ENCODE data around the gene CBFA2T2.
A peak's percentile ranks its signal among the peaks of the same experiment; 100 is the strongest.

Gene CBFA2T2

DNA sequence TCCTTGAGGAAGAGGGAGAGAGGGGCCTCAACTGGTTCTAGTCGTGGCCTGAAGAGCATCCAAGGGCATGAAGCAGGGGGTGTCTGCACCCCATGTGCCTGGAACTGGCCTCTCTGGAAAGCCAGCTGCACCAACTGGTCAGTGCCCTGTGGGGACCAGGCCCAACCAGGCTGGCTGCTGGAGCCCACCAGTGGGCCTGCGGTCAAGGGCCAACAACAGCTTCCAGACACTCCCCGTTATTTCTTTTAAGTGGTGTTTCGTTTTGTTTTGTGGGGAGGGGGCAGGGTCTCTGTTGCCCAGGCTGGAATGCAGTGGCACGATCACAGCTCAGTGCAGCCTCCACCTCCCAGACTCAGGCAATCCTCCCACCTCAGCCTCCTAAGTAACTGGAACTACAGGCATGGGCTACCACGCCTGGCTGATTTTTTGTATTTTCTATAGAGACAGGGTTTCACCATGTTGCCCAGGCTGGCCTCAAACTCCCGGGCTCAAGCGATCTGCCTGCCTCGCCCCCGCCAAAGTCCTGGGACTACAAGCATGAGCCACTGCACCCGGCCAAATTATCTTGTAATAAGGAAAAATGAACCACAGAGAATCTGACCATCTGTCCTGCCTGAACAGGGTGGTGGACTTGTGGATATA is 160.3 kb downstream of the CBFA2T2 start:
- Histone ChIP-seq H3K4me2 (no peak overlapping the region), H3K9me3 (replicated peaks in 1 of 11) (no peaks in the 10 kb centered on the region), H3K27ac (no peak overlapping the region), H3K4me1 (peaks cover 6 to 26% (median 20%) of the 10 kb centered on the region in 10 experiments; a peak in 17 of 20 replicates), H3K4me3 (no peak overlapping the region), H3K9ac (no peak overlapping the region), H4K20me1 (peaks cover 0 to 45% (median 7%) of the 10 kb centered on the region in 11 experiments; a peak in 9 of 22 replicates), H3K27me3 (no peaks in the 10 kb centered on the region), H3K36me3 (peaks cover 6 to 30% (median 12%) of the 10 kb centered on the region in 11 experiments)
- no peak for TF ChIP-seq Cebpa-rat (IDR thresholded peaks at IDR 0.05)

DNA sequence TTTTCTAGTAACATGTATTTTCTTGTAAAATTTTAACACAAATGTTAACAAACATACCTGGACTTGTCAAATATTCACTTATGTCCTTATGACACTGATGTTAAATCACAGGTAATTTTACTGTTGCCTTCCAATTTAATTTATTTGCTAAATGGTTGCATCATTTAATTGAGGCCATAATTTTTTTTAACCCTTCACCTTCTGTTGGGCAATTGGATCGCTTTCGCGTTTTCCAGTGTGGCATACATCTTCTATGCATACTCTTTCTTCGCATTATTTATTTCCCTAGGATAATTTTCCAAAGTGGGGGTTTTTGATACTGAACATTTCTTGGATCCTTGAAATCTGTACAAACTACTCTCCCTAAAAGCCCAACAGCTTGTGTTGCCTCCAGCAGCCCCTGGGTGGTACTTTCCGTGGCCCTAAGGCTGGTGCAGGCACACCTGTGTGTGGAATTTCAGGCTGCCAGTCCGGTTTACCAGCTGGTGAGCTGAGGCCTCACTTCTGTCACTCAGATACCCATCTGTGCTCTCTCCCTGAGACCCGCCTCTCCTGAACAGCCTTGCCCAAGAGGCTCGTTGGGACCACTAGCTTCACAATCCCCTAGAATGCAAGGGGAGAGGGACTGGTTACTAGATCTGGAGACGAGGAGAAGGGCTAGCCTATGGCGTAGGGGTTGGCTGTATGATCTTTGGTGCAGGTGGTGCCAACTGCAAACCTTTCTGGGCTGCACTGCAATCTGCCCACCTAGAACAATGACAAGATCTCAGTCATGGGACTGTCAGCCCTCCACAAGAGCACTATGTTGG is 161.1 kb downstream of the CBFA2T2 start:
- H3K27ac ChIP-seq = no peak overlapping the region
- H3K27me3 ChIP-seq = no peaks in the 10 kb centered on the region
- peaks cover 0 to 45% (median 7%) of the 10 kb centered on the region in 11 experiments; a peak in 9 of 22 replicates for H4K20me1 ChIP-seq
- no peak overlapping the region for H3K9ac ChIP-seq
- H3K4me2 ChIP-seq = no peak overlapping the region
- peaks cover 0 to 22% (median 5%) of the 10 kb centered on the region in 11 experiments; a peak in 13 of 22 replicates for H3K36me3 ChIP-seq
- H3K9me3 ChIP-seq (replicated peaks in 1 of 11) = no peaks in the 10 kb centered on the region
- no peak overlapping the region for H3K4me3 ChIP-seq
- TF ChIP-seq Cebpa-rat (IDR thresholded peaks at IDR 0.05) = no peak
- peaks cover 6 to 26% (median 20%) of the 10 kb centered on the region in 10 experiments; a peak in 17 of 20 replicates for H3K4me1 ChIP-seq

DNA sequence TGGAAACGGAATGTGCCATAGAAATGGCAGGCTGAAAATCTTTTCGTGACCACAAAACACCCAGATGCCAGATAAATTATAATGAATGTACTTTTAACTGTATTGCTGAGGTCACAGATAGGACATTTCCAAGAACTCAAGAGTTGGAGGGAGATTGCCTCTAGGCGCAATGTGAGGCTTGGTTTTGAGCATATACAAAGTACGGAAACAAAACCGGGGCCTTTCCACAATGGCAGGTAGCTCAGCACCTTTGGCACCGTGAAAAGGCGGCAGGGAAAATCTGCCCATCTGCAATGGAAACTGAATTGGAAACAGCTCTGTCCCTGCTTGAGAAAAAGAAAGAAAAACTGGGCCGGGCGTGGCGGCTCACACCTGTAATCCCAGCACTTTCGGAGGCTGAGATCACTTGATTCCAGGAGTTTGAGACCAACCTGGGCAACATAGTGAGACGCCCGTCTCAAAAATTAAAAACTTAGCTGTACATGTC is 161.7 kb downstream of the CBFA2T2 start:
- no peak overlapping the region for H3K4me2 ChIP-seq
- H3K36me3 ChIP-seq = peaks cover 0 to 16% (median 2%) of the 10 kb centered on the region in 11 experiments; a peak in 7 of 22 replicates
- no peak overlapping the region for H3K9ac ChIP-seq
- H3K27ac ChIP-seq = no peak overlapping the region
- H3K27me3 ChIP-seq = no peaks in the 10 kb centered on the region
- TF ChIP-seq Cebpa-rat (IDR thresholded peaks at IDR 0.05) = no peak
- no peak overlapping the region for H3K4me3 ChIP-seq
- peaks cover 0 to 45% (median 7%) of the 10 kb centered on the region in 11 experiments; a peak in 9 of 22 replicates for H4K20me1 ChIP-seq
- peaks cover 6 to 26% (median 20%) of the 10 kb centered on the region in 10 experiments; a peak in 17 of 20 replicates for H3K4me1 ChIP-seq
- H3K9me3 ChIP-seq (replicated peaks in 1 of 11) = no peaks in the 10 kb centered on the region

DNA sequence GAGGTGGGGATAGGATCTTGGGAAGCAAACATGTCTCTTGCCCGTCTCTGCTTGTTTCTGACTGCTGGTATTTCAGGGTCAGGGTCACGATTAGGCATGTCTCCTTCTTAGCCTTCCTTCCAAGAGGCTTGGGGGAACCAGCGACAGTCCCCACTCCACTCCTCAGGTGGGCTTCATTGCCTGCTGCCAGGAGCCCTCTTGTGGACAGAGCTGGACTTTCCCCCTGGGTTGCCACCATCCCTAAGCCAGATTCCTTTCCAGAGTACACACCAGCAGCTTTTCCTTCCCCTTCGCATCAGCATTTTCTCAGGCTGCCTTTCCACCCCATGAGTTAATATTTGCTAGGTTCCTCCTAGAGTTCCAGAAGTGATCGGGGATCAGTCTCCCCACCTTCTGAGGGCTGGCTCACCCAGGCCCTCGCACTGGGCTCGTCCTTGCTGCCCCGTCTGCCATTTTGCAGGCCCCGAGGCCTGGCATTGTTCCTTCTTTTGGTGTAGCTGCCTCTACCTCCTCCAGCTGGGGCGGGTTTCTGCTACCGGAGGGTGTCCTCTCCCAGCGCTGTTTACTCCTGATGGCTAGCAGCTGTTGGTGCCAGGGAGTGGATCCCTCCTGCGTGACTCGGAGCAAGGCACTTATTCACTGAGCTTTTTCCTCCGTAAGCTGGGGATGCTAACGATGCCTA is 163.5 kb downstream of the CBFA2T2 start:
- Histone ChIP-seq H3K9ac (no peak overlapping the region), H3K36me3 (peaks cover 0 to 18% (median 4%) of the 10 kb centered on the region in 11 experiments; a peak in 10 of 22 replicates), H3K9me3 (replicated peaks in 1 of 11) (no peaks in the 10 kb centered on the region), H4K20me1 (peaks cover 0 to 50% (median 2%) of the 10 kb centered on the region in 11 experiments; a peak in 8 of 22 replicates), H3K4me2 (peak overlapping the region in 1 of 11 experiments; percentile 20; a peak in 1 of 22 replicates), H3K27ac (no peak overlapping the region), H3K4me3 (no peak overlapping the region), H3K4me1 (peaks cover 4 to 13% (median 8%) of the 10 kb centered on the region in 10 experiments; a peak in 16 of 20 replicates), H3K27me3 (no peaks in the 10 kb centered on the region)
- TF ChIP-seq Cebpa-rat (IDR thresholded peaks at IDR 0.05) = no peak

DNA sequence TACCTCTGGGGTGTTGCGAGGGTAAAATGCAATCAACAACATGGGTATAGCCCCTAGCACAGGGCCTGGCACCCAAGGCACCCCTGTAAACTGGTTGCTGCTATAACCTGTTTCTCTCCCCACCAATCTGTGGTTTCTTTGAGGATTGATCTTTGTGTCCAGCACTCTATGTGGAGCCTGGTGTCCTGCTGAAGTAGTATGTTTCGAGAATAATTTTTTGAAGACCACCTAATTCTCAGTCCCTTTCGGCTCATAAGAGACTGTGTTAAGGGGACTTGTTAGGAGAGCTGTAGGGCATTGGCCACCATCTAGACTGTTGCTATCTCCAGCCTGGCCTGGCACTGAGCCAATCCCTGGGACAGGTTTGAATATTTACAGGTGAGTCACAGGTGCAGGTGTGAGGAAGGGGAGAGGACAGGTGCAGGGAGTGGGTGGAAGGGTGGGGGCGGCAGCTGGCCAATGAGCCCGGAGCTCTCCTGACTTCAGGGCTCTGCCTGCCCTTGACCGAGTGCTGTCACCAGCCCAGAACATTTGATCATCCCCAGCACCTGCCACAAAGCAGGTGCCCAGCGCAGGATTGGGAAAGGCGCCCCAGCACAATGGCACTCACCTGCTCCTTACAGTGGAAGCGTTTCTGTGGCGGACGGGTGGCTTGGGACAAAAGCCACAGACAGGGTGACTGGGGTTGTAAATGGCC is 164.2 kb downstream of the CBFA2T2 start:
- no peak overlapping the region for H3K27ac ChIP-seq
- TF ChIP-seq Cebpa-rat (IDR thresholded peaks at IDR 0.05) = no peak
- no peak overlapping the region for H3K9ac ChIP-seq
- no peaks in the 10 kb centered on the region for H3K9me3 ChIP-seq (replicated peaks in 1 of 11)
- H4K20me1 ChIP-seq = peaks cover 0 to 46% (median 0%) of the 10 kb centered on the region in 11 experiments; a peak in 6 of 22 replicates
- peaks cover 0 to 22% (median 7%) of the 10 kb centered on the region in 11 experiments; a peak in 10 of 22 replicates for H3K36me3 ChIP-seq
- H3K4me3 ChIP-seq = no peak overlapping the region
- no peaks in the 10 kb centered on the region for H3K27me3 ChIP-seq
- no peak overlapping the region for H3K4me2 ChIP-seq
- H3K4me1 ChIP-seq = peaks cover 0 to 8% (median 4%) of the 10 kb centered on the region in 10 experiments; a peak in 10 of 20 replicates

DNA sequence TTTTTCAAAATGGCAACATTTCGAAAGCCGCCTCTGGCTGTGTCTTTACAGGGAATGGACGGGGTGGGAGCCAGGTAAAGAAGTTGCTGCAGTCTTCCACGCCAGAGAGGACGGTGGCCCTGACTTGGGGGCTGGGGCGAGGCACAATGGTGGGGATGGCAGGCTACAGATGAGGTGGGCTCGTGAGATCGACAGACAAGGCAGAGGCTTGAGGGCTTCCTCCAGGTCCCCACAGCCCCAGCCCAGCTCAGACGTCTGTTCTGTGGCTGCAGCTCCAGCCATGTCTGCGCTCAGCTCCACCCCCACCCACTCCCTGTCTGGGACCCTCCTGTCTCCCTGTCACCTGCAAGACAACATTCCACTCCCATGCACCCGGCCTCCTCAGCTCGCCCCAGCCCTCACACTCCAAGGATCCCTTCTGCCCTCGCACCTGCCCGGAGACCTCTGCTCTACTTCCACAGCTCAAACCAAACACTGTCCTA is 164.8 kb downstream of the CBFA2T2 start:
- Histone ChIP-seq H3K9ac (no peak overlapping the region), H3K9me3 (replicated peaks in 1 of 11) (no peaks in the 10 kb centered on the region), H3K4me1 (peaks cover 0 to 8% (median 2%) of the 10 kb centered on the region in 10 experiments; a peak in 11 of 20 replicates), H3K4me3 (no peak overlapping the region), H3K36me3 (peaks cover 4 to 29% (median 14%) of the 10 kb centered on the region in 11 experiments; a peak in 12 of 22 replicates), H3K27ac (no peak overlapping the region), H3K27me3 (no peaks in the 10 kb centered on the region), H3K4me2 (no peak overlapping the region), H4K20me1 (peaks cover 0 to 47% (median 0%) of the 10 kb centered on the region in 11 experiments; a peak in 4 of 22 replicates)
- TF ChIP-seq Cebpa-rat (IDR thresholded peaks at IDR 0.05) = no peak

DNA sequence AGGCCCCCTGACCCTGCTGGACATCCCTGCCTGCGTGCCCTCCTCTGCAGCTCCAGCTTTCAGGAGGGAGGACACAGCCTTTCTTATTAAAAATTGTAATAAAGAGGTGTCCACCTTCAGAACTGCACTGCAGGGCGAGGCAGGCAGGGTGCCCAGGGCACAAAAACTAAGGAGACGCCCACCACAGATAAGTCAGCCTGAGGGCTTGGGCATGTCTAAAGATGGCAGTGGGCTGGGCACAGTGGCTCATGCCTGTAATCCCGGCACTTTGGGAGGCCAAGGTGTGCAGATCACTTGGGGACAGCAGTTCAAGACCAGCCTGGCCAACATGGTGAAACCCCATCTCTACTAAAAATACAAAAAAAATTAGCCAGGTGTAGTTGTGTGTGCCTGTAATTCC is 165.3 kb downstream of the CBFA2T2 start:
- Histone ChIP-seq H4K20me1 (peaks cover 0 to 47% (median 0%) of the 10 kb centered on the region in 11 experiments; a peak in 4 of 22 replicates), H3K9ac (no peak overlapping the region), H3K4me1 (peaks cover 2 to 8% (median 6%) of the 10 kb centered on the region in 10 experiments; a peak in 17 of 20 replicates), H3K27me3 (no peaks in the 10 kb centered on the region), H3K4me3 (no peak overlapping the region), H3K36me3 (peaks cover 4 to 33% (median 18%) of the 10 kb centered on the region in 11 experiments; a peak in 13 of 22 replicates), H3K9me3 (replicated peaks in 1 of 11) (no peaks in the 10 kb centered on the region), H3K4me2 (no peak overlapping the region), H3K27ac (no peak overlapping the region)
- no peak for TF ChIP-seq Cebpa-rat (IDR thresholded peaks at IDR 0.05)

Measured in BLaER1 treated with 17β-estradiol and CSF1 and Interleukin-3, amounts not matched to agents 10 nM and 100 nM (cell line).